ENCODE measurements around the gene EXOC3L4. TPM values are rescaled to one million over a fixed set of nuclear protein-coding genes. Genes with fewer than 3 reads are reported as not detected.

The EXOC3L4 gene
- total RNA-seq, 1 donor from 2014 or later: not detected

- DNase-seq: peak; percentile 43
Observed at GRCh38 chr14:103091041-103091882, 3.3 kb upstream of the EXOC3L4 start.

GRCh38 chr14:103091883-103092222 is 2.7 kb upstream of the EXOC3L4 start:
- no peak for DNase-seq

DNA sequence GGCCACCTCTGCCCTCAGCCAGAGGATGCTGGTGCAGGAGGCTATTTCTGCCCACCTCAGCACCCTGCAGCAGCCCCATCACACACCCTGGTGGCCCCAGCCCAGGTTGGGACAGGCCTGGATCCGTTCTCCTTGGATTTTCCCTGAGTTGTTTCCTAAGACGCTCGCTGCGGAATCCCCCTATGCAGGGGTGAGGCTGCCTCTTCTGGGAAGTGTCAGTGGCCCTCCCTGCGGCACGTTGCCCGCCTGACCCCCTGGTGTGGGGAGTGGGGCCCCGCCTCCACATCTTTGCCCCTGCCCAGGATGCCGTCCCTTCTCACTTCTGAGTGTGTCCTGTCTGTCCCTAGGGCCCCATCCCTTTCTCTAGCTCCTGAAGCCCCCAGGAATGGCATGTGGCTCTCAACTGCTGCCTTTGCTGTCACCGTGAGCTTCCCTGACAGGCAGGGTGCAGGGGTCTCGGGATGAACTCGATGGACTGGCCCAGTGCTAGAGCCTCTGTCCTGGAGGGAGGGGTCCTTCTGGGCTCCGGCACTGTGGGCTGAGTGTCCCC is 594 bp upstream of the EXOC3L4 start:
- no peak for DNase-seq

DNA sequence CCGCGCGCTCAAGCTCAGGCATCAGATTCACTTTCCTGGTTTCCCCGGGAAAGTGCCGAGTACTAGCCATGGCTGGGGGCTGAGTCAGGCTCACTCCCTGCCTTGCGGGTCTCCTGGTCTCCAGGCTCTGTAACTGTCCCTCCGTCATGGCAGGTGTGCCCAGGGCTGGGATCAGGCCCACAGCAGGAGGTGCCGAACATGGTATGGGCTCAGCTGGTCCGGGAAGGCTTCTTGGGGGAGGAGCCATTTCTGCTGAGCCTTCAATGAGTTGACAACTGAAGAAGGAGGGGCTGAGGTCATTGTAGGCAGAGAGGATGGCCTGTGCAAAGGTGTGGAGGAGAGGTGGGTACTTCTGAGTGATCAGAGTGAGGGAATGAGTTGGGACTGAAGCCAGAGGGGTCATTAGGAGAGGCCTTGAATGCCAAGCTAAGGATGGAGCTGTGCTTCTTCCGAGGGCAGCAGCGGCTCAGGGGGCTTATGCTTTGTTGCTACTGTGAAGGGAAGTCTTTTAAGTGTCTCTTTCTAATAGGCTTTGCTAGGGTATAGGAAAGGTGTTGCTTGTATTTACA is 769 bp downstream of the EXOC3L4 start:
- DNase-seq: no peak

DNA sequence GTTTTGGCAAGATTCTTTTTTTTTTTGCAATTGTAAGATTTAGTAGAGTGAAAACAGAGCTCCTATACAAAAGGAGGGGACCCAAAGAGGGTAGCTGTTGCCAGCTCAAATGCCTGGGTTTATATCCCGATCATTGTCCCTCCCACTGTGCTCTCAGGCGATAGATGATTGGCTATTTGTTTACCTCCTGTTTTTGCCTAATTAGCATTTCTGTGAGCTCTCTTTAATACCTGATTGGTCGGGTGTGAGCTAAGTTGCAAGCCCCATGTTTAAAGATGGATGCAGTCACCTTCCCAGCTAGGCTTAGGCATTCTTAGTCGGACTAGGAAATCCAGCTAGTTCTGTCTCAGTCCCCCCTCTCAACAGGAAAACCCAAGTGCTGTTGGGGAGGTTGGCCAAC is 1.9 kb downstream of the EXOC3L4 start:
- DNase-seq: no peak

DNA sequence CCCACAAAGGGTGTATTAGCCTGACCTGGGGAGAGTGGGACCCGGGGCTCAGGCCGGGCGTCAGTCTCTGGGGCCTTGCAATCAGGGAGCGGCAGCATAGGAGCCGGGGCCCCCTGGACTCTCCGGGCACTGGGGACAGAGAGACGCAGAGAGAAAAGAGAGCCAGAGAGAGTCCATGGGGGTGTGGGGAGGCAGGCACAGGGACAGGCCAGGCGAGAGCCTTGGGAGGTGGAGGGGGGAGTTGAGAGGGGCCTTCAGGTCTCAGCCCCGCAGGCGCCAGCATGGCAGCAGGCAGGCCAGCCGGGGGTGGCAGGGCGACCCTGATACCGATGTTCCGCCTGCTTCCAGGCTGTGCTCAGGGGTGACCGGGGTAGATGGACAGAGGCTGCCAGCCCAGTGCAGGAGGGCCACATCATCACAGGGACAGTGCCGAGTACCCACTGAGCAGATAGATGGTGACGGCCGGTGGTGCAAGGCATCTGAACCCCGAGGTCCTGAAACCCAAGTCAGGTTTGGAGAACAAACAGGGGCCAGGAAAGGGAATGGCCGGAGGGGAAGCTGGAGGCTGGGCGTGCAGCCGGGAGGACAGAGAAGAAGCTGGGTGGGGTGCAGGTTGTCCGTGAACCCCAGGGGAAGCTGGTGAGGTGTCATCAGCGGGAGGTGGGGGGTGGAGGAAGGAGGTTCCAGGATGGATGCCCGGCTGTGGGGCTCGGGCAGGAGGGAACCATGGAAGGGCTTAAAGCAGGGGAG is 2.9 kb downstream of the EXOC3L4 start:
- no peak for DNase-seq

- DNase-seq: no peak
Observed at GRCh38 chr14:103097994-103098957, 3.8 kb downstream of the EXOC3L4 start.

DNA sequence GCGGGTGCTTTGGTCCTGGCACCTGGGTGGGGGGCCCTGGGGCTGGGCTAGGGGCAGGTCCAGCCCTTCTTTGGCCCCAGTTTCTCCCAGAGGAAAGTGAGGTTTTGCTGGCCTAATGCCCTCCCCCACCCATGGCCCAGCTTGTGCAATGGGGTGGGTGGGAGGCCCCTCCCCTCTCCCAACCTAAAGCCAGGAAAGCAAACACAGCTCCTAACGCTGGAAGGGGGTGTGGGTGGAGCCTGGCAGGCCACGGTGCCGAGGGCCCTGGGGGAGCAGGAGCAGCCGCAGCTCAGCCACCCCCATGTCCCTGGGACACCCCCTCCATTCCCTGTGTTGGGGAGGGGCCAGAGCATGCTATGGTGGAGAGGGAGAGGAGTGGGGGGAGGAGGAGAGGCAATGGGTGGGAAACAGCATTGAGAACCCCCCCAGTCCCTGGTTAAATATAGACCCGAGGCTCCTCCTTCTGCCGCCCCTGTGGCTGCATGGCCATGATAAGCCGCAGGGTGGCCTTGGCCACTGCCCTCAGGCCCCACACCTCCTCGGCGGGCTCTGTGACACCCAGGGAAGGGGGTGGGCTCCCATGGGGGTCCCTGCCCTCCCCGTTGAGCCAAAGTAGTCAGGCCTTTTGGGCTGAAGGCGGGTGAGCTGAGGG is 4.7 kb downstream of the EXOC3L4 start:
- DNase-seq: no peak

- no peak for DNase-seq
Observed at GRCh38 chr14:103099733-103100280, 5.3 kb downstream of the EXOC3L4 start.

DNA sequence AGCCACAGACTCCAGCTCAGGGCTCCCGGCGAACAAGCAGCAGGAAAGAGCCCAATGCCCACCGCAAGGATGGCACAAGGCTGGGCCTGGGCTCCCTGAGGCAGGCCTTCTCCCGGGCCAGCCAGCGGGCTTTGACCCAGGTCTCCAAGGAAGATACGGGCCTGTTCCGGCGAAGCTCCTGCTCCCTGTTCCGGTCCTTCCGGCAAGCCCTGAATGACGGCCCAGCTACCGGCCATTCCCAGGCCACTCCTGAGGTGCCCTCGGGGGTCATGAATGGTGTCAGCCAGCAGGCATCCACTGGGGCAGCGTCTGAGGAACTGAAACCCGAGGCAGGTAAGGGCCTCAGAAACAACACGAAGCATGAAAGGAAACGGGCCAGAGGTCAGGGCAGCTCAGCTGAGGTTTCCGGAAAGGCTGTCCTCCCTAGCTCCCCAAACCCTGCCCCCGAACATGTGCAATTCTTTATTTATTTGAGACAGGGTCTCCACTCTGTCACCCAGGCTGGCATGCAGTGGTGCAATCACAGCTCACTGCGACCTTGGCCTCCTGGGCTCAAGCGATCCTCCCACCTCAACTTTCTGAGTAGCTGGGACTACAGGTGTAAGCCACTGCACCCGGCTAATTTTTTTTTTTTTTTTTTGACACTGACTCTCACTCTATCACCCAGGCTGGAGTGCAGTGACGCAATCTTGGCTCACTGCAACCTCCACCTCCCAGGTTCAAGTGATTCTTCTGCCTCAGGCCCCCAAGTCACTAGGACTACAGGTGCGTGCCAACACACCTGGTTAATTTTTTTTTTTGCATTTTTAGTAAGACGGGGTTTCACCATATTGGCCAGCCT is 6.0 kb downstream of the EXOC3L4 start:
- no peak for DNase-seq

DNA sequence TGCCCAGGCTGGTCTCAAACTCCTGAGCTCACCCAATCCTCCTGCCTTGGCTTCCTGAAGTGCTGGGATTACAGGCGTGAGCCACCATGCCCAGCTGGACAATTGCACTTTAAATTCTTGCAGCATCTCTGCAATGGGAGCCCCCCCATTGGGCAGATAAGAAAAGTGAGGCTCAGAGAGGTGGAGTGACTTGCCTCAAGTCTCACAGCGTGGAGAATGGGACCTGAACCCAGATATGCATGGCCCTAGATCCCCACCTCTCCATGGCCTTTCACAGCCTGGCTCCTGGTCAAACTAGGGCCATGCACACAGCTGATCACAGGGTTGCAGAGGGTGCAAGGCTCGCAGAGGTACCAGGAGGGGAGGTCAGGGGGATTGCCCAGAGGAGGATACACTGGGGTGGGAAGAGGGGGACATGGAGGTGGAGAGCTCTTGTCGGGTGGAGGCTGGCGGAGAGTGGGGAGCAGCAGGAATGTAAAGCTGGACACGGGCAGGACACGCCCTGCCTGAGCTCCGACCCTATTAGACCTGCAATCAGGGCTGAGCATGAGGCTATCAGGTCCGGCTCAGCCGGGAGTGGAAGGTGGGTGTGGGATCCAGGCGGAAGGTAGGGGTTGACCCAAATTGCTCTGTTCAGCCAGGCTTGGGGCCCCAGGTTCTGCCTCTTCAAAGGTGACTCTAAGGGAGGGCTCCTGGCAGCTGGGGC is 6.9 kb downstream of the EXOC3L4 start:
- no peak for DNase-seq

DNA sequence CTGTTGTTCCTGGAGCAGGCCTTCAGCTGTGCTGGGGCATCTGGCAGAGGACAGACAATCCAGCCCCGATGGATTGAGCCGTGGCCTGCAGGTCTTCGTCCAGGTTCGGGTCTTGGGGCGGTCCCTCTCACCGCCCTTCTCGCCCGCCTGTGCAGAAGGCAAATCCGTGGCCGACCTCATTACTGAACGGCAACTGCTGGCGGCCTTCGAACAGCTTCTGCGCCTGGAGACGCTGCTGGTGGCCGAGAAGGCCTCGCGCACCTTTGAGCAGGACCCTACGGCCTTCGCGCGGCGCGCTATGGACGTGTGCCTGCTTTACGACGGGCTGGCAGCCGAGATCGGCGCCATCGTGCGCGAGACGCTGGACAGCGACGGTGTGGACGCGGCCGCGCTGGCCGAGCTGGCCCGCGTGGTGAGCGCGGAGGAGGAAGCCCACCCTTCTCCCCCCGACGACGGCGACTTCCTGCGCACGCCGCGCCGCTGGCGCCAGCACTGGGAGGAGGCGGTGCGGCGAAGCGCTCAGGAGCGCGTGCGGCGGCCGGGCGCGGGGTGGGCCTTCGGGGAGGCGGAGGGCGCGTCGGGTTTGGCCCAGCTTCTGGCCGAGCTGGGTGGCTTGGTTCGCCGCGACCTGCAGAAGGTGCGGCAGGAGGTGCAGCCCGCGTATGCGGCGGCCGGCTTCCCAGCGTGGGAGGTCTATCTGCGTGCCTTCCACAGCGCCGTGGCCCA is 7.6 kb downstream of the EXOC3L4 start:
- DNase-seq: peak; percentile 28

- DNase-seq: no peak
Observed at GRCh38 chr14:103102689-103103260, 8.2 kb downstream of the EXOC3L4 start.

DNA sequence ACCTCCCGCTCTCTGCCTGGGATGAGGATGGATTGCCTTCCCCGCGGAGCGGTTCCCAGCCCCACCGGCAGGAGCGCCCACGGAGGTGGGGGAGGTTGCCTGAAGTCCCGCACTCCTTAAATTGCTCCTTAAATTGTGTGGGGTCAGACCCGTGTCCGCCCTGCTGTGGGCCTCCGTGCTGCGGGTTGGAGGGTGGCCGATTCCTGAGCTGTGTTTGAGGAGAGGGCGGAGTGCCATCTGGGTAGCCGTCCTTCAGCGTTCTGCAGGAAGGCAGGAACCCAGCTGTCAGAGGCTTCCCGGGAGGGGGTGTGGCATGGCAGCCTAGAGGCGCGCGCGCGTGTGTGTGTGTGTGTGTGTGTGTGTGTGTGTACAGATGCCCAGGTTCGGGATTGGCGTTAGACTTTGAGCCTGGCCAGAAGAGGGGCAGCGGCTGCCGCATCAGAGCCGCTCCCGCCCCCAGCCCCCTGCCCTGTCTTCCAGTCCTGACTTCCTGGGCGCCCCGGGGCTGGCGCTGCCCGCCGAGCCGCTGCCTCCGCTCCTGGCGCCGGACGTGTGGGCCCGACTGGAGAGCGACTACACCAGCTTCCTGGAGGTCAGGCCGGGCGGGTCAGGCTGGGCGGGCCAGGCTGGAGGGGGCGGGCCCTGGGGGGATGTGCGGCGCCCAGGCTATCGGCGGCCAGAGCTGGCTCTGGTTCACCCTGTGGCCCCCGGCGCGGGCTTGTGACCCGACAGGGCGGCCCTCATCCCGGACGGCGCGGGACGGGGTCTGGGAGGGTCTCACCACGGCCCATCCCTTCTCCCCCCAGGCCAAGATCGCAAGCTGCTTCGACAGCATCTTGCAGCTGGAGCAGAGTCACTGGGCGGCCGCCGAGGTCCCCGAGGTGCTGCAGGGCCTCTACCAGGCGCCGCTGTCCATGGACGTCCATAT is 9.2 kb downstream of the EXOC3L4 start:
- peak; percentile 26 for DNase-seq

DNA sequence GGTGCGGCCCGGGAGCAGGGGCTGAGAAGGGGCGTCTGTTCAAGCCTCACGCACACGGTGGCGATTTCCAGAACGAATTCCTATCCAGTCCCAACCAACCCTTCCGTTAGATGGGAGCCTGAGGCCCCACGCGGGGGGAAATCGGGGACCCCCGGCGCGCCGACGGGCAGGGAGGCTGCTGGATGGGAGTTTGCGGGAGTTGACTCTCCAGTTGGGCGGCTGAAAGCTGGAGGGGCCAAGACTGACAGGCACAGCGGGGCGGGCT is 9.8 kb downstream of the EXOC3L4 start:
- no peak for DNase-seq

GRCh38 chr14:103104654-103105452 is 10.3 kb downstream of the EXOC3L4 start:
- DNase-seq: peak; percentile 60

- DNase-seq: no peak
Observed at GRCh38 chr14:103105580-103106150, 11.1 kb downstream of the EXOC3L4 start.
